GM18502 (cell line): ENCODE data around the gene CMTM8.
"Not testable (repeated sequence)": the region's sequence is repeated elsewhere in the genome, so short reads cannot be mapped to it uniquely, and the experiment has no call there.

Experiments
- ATAC-seq: cut with Tn5 transposase; IDR thresholded peaks from one replicate; pipeline ENCODE4 v1.9.1; 2021; ENCODE audit warnings: mild to moderate bottlenecking; ENCODE audit not compliant: unreplicated experiment, poor library complexity

CMTM8 gene

DNA sequence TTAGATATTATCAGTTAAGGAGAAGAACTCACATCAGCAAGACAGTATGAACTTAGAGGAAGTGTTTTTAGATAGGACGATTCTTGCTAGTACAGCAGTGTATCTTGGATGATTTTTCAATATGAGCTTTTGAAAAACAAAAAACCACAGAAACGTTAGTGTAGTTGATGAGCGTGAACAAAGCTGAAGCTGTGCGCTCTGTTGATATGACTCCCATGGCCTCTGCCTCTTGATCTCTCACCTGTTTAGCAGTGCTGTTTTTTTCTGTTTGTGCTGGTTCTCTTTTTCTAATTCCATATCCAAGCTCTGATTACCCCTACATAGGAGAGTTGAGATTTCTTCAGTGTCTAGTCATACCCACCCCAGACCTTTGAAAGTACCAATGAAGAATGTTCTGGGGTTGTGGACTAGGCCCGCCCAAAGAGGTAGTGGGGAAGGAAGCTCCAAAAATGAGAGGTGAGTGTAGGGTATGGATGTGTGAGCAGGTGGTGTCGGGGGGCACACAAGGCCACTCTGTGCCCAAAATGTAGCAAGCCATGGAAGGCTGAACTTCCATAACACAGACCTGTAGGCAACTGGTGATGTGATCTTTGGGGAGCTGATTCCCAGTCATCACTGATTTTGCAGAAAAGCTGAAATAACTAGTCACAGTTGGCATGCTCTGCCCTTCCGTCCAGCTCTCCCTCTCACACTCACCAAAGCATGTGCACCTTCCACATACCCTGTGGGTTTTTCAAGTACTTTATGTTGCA, 133.2 kb downstream of the CMTM8 start:
- ATAC-seq: no peak

DNA sequence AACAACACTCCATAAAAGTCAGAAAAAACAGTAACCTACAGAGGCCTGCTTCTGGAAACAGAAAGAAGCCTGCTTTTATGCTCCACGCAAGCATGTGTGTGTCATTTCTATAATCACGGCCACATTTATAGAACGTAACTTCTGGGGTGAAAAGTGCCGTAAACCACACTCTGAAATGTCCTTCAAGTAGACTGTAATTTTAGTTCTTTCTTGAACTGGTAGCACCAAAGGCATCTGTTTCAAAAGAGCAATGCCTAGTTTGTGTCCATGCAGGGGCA, 133.7 kb downstream of the CMTM8 start:
- ATAC-seq: no peak

- ATAC-seq: no peak
Measured at GRCh38 chr3:32373276-32373675, 134.8 kb downstream of the CMTM8 start.

GRCh38 chr3:32373844-32374243, 135.4 kb downstream of the CMTM8 start:
- ATAC-seq: no peak

DNA sequence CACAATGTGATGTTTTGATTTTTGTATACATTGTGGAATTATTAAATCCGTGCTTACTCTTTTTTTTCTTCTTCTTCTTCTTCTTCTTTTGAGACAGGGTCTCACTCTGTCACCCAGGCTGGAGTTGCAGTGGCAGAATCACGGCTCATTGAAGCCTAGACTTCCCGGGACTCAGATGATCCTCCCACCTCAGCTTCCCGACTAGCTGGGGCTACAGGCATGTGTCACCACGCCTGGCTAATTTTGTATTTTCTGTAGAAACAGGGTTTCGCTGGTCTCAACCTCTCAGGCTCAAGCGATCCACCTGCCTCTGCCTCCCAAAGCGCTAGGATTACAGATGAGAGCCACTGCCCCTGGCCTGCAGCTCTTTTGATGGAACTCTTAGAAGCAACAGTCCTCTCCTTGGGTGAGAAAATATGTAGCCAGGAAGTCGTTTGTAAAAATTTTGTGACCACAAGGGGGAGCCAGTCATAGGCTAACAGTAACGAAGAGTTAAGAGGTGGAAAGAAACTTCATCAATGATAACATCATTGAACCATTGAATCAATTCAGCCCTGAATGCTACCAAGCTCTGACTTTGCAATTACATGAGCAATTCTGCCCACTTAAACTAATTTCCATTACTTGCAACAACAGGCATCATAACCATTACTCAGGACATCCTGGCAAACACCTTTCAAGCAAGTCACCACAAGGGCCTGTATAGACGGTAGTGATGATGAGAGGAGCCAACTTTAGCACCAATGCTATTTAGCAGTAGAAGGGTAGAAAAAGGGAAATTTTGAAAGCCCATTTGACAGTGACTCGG, 136.5 kb downstream of the CMTM8 start:
- peak; percentile 72 for ATAC-seq

DNA sequence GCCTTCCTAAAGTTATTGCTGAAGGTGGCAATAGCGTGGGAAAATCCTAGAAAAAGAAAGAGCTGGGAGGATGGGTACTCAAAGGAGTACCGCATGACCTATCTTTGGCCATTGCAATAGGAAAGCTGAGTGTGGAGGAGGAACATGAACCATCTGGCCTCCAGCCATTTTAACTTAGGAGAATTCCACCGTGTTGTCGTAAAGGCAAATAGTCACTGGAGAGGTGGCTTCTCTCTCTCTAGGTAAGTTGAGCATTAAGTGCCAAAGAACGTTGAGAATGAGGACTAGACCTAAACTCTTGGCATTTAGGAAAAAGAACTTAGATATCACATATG, 137.1 kb downstream of the CMTM8 start:
- no peak for ATAC-seq

GRCh38 chr3:32376115-32376514, 137.6 kb downstream of the CMTM8 start:
- ATAC-seq: no peak

DNA sequence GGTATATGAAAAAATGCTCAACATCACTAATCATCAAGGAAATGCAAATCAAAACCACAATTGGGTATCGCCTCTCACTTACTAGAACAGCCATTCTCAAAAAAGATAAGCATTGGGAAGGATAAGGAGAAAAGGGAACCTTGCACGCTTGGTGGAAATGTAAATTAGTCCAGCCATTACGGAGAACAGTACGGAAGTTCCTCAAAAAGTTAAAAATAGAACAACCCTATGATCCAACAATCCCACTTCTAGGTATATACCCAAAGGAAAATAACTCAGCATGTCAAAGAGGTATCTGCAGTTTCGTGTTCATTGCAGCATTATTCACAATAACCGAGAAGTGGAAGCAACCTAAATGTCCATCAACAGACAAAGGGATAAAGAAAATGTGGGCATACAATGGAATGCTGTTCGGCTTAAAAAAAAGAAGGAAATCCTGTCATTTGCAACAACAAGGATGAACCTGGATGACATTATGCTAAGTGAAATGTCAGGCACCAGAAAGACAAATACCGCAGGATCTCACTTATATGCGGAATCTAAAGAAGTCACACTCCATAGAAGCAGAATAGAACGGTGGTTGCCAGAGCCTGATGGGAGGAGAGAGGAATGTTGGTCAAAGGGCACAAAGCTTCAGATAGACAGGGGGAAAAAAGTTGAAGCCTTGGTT, 141.5 kb downstream of the CMTM8 start:
- no peak for ATAC-seq

DNA sequence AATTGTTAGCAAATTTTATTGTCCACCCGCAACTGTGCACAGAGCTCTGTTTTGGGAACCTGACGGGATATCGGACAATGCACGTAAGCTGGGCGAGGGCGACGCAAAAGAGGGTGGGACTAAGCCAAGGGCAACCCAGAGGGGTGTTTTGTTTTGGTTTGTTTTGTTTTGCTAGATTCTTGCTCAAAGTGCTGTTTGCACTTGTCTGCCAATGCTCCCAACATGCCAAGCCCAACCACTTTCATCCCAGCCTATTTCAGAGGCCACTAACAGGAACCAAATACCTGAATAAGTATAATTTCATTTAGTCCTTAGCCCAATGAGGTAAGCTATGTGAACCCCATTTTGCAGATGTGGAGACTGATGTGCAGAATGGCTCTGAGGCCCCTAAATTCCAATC, 143.4 kb downstream of the CMTM8 start:
- no peak for ATAC-seq

DNA sequence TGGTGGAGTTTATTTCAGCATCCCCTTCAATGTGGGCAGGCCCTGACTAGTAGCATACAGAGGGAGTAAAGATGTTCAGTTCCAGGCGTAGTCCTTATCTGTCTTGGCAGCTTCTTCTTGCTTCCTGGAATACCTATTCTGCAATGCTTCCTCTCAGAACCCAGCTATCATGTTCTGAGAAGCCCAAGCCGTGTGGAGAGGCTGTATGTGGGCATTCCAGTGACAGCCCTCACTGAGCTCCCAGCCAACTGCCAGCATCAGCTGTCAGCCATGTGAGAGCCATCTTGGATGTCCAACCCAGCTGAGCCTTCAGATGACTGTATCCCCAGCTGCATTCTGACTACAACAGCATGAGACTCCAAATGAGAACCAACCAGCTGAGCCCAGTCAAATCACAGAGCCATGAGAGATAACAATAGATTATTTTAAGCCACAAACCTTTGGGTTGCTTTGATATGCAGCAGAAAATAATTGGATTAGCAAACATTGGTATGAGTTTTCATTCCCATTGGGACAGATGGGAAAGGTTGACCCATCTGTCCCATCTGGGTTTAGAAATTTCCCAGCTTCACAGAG, 144.7 kb downstream of the CMTM8 start:
- ATAC-seq: no peak

- no peak for ATAC-seq
Measured at GRCh38 chr3:32384938-32385337, 146.5 kb downstream of the CMTM8 start.

DNA sequence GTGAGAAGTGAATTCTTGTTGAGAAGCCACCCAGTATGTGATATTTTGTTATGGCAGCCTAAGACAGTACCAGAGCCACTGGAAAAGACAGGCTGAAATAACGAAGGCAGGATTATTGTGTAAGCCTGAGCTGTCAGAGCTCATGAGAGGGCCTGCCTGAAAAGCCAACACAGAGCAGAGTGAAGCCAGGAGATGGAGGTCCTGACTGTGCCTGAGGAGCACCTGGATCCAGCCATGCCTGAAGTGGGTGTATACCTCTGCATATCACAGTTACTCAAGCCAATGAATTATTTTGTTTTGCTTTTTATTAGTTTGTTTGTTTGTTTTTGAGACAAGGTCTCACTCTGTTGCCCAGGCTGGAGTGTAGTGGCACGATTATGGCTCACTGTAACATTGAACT, 149.0 kb downstream of the CMTM8 start:
- no peak for ATAC-seq

- ATAC-seq: not testable (repeated sequence)
Measured at GRCh38 chr3:32389577-32389976, 151.1 kb downstream of the CMTM8 start.

DNA sequence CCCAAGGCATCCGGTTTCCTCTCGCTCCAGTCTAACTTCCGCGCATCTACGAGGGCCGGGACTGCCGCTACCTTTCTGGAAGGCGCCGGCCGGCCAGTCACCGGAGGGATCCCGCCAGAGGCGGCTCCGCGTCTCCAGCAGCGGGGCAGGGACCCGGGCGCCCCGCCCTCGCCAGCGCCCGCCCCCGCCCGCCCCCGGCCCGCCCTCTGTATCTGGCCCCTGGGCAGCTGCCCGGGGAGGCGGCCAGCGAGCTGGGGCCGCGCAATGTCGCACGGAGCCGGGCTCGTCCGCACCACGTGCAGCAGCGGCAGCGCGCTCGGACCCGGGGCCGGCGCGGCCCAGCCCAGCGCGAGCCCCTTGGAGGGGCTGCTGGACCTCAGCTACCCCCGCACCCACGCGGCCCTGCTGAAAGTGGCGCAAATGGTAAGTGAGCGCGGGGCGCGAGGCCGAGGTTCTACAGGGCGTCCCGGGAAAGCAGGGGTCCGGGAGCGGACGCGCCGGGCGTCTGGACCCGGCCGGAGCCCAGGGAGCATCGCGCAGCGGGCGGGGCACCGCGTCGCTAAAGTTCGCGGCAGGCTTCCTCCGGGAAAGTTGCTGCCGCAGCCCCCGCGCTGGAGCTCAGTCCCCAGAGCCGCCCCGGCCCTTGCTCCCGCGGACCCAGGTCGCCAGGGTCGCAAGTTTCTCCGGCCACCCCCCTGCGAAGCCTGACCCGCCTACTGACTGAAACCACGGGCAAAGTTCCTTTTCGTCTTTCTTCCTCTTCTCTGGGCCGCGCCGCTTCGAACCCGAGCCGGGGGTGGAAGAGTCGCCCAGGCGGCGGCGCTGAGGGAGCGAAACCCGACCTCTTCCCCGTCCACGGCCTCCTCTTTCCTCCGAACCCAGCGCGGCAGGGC, 153.4 kb downstream of the CMTM8 start, which contains the start of gene CMTM7:
Gene CMTM7 (plus strand): TSS at position 211 of the 893 bp plus-strand sequence. CDS start 54 bp downstream, at position 265.
- peak; percentile 51 for ATAC-seq

GRCh38 chr3:32392536-32393302, 154.2 kb downstream of the CMTM8 start:
- no peak for ATAC-seq

- ATAC-seq: no peak
Measured at GRCh38 chr3:32395496-32395895, 157.0 kb downstream of the CMTM8 start.

DNA sequence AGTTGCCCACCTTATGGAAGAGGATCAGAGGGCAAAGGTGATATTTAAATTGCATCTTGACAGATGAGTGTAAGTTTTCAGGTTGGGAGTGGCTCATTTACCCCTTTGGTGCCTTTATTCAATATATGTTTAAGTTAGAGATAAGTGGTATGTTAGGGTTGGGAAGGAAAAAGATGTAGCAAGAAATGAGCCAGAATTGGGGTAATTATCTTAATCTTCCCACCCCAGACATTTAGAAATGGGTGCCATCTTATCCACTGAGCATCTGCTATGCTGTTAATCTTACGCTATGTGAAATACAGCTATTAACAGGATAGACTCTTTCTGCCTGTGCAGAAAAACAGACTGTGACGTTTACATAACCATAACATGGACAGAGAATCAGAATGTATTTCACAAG, 159.5 kb downstream of the CMTM8 start:
- no peak for ATAC-seq

GRCh38 chr3:32398531-32398930, 160.1 kb downstream of the CMTM8 start:
- no peak for ATAC-seq

DNA sequence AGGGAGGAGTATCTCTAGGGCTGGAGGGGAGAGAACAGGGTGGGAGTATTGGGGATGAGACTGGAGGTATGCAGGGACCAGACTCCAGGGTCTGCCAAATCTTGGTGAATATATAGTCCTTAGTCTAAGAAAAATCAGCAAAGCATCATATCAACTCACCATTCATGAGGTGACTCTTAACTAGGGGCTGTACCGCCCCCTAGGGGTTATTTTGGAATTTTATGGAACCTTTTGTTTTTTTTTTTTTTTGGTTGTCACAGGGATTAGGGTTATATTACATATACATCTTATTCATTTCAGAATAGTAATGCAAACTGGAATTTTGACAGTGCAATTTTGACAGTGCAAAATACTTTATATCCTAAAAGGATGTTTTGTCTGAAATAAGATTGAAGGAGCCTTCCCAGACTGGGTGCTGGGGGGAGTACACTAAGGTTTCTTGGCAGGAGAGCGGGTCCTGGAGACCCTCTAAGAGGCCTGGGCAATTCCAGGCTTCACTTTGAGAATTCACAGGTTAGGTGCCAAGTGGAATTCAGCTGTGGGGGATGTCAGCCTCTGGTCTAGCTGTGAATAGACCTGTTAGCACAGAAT, 160.6 kb downstream of the CMTM8 start:
- no peak for ATAC-seq
